NCI-H526 treated with DMSO at 0.1 percent for 48 hours (cell line): ENCODE results near the gene STAC2.

Experiments used
- DNase-seq: peaks from one replicate; lab custom pipeline; 2025; lab: John Stamatoyannopoulos, UW

STAC2 gene

GRCh38 chr17:39161962-39162361 is 63.8 kb downstream of the STAC2 start:
- DNase-seq: no peak
